Activated naive CD4-positive, alpha-beta T cell treated with anti-CD3 and anti-CD28 coated beads, Interleukin-2, amount 50 U/mL, for 16 hours (primary cell): ENCODE results near the gene TCF19.
"Not testable (repeated sequence)": the region's sequence is repeated elsewhere in the genome, so short reads cannot be mapped to it uniquely, and the experiment has no call there.

ENCODE experiments used
- DNase-seq: peaks from one replicate; pipeline ENCODE4 v3.0.0-alpha.2; 2020

The TCF19 gene

DNA sequence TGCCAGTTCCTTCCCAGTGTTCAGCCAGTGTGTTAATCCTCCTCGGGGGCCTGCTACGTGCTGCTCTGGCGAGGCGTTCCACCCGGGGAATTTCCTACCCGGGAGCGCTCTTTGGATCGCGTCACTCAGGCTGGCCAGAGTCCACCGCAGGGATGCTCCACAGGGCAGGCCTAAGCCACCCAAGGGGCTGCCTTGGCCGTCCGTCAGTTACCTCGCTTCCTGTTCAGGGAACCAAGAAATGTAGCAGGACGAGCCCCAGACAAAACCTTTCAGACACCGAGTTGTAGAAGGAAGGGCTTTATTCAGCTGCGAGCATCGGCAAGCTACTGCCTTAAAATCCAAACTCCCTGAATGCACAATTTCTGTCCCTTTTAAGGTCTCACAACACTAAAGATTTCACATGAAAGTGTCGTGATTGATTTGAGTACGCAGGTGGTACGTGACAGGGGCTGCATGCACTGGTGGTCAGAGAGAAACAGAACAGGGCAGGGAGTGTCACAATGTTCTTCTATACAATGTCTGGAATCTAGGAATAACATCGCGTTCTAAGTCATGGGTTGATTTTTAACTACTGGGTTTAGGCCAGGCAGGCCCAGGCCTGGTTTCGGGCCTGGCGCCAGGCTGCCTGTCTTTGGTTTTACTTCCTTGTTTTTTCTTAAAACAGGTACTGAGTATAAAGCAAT is 27.8 kb downstream of the TCF19 start:
- DNase-seq: no peak

DNA sequence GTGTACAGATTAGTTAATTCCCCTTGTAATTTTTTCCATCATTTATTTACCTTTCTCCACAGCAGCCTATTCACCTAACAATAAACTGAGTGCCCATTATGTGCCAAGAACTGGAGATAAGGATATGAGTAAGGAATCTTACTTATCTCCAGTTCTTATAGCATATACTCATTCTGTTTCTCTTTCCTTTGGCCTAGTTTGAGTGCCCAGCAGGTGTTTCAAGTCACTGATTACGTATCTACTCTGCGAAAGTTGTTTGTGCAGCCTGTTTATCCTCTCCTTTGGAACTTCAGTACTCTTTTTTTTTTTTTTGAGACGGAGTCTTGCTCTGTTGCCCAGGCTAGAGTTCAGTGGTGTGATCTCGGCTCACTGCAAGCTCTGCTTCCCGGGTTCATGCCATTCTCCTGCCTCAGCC is 29.4 kb downstream of the TCF19 start:
- no peak for DNase-seq

DNA sequence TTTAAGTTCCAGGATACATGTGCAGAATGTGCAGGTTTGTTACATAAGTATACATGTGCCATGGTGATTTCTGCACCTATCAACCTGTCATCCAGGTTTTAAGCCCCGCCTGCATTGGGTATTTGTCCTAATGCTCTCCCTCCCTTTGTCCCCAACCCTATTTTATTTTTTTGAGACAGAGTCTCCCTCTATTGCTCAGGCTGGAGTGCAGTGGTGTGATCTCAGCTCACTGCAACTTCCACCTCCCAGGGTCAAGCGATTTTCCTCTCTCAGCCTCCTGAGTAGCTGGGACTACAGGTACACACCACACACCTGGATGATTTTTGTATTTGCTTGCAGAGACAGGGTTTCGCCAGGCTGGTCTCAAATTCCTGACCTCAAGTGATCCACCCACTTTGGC is 30.8 kb downstream of the TCF19 start:
- DNase-seq: not testable (repeated sequence)

DNA sequence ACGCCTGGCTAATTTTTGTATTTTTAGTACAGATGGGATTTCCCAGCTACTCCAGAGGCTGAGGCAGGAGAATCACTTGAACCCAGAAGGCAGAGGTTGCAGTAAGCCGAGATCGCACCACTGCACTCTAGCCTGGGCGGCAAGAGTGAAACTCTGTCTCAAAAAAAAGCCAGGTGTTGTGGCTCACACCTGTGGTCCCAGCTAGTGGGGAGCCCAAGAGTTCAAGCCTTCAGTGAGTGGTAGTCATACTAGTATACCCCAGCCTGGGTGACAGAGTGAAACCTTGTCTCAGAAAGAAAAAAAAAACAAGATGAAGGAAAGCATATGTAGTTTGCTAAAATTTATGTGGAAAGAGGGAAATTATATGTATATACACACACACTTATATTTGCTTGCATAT is 32.1 kb downstream of the TCF19 start:
- DNase-seq: no peak

DNA sequence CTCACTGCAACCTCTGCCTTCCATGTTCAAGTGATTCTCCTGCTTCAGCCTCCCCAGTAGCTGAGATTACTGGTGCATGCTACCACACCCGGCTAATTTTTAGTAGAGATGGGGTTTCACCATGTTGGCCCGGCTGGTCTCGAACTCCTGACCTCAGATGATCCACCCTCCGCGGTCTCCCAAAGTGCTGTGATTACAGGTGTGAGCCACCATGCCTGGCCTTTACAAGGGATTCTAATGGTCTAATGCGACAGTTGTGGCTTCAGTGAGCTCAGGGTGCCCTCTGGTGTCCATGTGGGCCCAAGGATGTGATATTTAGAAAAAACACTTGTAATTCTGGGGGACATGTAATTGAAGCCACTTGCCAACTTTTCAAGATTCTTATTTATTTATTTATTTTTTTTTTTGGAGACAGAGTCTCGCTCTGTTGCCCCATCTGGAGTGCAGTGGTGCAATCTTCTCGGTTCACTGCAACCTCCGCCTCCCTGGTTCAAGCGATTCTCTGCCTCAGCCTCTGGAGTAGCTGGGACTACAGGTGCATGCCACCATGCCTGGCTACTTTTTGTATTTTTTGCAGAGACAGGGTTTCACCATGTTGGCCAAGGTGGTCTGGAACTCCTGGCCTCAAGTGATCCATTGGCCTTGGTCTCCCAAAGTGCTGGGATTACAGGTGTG is 34.2 kb downstream of the TCF19 start:
- peak; percentile 61 for DNase-seq

DNA sequence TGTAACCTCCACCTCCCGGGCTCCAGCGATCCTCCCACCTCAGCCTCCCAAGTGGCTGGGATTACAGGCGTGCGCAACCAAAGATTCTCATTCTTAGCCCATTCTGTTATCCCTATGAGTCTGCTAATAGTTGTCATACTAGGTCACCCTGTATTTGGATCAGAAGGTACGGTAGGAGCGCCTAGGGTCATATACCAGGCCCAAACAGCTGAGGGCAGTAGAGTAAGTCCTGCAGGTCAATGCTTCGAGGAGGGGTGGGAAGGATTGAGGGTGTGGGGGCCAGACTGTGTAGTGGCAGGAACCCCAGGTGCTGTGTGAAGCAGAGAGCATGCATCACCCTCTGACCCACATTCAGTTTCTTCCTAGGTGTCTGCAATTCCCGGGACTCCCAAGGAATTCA is 34.8 kb downstream of the TCF19 start:
- no peak for DNase-seq

DNA sequence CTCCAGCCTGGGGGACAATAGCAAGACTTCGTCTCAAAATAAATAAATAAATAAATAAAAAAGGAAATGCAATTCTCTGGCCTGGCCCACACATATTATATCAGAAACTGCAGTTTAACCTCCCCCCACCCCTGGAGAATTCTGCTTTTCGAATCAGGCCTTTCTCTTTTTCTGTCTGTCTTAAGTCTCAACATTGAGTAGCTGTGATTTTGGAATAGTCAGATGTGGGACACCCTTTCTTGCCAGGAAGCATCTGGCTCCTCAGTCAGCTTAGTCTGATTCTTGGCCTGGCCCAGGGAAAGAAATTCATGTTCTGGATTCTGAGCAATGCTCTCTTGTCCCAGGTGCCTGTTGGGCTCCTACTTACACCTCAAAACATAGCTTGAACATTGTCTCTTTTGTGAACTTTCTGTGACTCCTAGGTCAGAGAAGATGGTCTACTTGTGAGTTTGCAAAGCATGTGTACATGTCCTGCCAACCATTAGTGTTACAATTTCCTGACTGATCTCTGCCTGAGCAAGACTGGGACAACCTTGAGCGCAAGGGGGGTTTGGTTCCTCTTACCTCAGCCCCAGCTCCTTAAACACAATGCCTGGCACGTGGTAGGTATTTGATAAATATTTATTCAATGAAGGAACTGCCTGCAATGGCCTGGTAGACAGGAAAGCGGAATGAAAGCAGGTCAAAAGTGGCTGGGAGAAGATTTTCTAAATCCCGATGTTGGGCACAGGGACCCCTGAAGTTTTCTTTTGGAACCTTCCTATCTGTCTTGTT is 35.9 kb downstream of the TCF19 start:
- DNase-seq: no peak

DNA sequence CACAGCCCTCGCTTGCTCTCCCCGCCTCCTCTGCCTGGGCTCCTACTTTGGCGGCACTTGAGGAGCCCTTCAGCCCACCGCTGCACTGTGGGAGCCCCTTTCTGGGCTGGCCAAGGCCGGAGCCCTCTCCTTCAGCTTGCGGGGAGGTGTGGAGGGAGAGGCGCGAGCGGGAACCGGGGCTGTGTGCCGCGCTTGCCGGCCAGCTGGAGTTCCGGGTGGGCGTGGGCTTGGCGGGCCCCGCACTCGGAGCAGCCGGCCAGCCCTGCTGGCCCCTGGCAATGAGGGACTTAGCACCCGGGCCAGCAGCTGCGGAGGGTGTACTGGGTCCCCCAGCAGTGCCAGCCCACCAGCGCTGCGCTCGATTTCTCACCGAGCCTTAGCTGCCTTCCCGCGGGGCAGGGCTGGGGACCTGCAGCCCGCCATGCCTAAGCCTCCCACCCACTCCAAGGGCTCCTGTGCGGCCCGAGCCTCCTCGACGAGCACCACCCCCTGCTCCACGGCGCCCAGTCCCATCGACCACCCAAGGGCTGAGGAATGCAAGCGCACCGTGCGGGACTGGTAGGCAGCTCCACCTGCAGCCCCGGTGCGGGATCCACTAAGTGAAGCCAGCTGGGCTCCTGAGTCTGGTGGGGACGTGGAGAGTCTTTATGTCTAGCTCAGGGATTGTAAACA is 37.1 kb downstream of the TCF19 start:
- DNase-seq: not testable (repeated sequence)

DNA sequence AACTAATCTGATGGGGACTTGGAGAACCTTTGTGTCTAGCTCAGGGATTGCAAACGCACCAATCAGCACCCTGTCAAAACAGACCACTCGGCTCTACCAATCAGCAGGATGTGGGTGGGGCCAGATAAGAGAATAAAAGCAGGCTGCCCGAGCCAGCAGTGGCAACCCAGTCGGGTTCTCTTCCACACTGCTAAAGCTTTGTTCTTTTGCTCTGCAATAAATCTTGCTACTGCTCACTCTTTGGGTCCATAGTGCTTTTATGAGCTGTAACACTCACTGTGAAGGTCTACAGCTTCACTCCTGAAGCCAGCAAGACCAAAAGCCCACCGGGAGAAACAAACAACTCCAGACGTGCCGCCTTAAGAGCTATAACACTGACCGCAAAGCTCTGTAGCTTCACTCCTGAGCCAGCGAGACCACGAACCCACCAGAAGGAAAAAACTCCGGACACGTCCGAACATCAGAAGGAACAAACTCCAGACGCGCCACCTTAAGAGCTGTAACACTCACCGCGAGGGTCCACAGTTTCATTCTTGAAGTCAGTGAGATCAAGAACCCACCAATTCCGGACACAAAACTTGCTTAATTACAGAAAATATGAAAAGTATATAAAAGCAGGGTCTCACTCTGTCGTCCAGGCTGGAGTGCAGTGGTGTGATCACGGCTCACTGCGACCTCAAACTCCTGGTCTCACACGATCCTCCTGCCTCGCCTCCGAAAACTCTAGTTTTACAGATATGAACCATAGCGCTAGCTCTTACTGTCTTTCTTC is 38.0 kb downstream of the TCF19 start:
- DNase-seq: not testable (repeated sequence)

DNA sequence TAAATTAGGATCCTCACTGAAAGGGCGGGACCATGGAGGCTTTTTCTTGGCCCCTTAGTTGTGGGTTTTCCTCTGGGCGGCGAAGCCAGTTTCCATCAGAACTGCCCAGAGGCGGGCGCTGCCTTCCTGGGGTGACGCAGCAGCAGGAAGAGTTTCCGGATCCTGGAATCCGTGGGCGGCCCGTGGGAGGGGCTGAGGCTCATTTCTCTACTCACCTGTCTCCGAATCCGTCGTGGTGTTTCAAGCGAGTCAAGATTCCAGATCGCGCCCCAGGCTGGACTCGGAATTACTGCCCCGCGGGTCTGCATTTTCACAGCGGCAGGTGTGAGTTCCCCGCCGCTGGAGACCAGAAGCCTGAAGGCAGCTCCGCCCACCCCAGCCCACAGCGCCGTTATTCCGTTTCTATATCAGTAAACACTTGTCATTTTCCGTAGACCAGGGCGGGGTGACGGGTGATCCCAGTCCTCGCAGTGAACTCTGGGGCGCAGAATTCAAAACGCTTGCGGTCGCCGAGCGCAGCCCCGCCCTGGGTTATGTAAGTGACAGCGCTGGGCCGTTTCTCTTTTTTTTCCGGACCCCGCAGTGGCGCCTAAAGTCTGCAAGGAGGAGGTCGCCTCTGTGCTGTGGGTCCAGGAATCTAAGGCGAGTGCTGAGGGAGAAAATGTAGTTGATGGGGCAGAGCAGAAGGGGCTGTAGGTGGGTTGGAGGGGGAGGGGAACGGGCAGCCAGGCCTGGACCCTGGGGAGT is 39.3 kb downstream of the TCF19 start:
- peak; percentile 93 for DNase-seq

DNA sequence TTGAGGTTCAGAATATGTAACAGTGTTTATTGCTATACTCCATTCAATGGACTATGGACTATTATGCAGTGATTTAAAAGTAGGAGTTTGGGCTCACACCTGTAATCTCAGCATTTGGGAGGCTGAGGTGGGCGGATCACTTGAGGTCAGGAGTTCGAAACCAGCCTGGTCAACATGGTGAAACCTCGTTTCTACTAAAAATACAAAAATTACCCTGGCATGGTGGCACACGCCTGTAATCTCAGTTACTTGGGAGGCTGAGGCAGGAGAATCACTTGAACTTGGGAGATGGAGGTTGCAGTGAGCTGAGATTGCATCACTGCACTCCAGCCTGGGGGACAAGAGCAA is 40.7 kb downstream of the TCF19 start:
- not testable (repeated sequence) for DNase-seq

DNA sequence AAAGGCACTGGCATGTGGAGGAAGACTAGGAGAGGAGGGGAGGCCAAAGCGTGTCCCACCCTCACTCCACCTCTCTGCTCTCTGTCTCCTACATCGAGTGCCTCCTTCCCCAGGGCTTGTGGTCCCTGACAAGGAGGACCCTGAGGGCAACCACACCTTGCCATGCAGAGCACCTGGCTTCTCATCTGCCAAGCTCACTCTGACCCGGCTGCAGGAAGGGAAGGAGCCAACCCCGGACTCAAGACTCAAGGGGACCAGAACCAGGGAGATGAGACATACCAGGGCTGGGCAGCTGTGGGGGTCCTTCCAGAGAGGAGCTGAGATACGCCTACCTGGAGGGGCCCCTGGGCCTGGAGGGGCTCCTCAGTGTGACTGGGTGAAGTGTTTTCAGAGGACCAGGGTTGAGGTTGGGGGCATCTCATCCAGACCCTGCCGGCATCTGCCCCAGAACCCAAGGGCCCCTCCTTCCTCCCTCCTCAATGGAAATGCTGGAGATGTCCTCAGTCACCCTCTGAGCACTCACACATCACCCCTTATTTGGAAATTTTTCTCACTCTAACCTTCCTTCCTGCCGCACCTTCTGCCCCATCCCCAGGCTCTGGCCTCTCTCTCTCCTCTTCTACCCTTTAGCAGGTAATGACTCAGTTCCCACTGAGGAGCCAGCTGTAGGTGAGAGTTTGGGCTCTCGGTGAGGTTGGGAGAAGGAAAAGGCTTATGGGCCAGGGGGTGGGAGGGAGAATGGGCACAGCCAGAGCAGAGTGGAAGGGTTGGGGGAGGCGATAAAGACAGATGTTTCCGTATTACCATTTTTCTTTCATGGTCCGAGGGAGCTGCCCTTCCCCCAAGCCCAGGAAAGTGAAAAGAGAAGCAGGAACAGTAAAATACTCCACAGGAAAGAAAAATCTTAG is 44.1 kb downstream of the TCF19 start:
- DNase-seq: no peak

DNA sequence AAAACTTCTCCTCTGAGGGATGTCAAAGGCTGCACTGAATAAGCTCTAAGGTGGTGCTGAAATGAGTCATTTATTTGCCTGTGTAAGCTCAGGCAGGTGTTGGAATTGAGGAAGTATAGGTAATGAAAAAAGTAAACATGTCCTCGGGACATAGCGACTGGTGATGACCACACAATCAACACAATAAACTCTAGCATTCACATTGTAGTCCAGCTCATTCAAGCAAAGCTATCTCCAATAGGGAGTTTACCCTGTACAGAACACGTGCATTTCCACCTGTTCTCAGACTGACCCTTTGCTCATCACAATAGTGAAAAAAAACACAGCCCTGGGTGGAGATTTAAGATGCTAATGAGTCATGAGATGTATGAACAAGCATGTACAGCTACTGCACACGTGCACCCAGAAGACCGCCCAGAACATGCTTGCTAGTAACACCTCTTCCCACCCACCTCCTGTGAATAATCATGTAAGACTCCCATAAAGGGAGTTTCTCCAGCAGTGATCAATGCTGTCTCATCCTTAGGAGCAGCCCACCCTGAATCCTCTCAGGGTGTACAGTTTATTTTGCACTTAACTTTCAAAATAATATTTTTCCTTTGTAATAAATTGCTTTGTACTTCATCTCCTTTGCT is 45.1 kb downstream of the TCF19 start:
- DNase-seq: peak; percentile 74

DNA sequence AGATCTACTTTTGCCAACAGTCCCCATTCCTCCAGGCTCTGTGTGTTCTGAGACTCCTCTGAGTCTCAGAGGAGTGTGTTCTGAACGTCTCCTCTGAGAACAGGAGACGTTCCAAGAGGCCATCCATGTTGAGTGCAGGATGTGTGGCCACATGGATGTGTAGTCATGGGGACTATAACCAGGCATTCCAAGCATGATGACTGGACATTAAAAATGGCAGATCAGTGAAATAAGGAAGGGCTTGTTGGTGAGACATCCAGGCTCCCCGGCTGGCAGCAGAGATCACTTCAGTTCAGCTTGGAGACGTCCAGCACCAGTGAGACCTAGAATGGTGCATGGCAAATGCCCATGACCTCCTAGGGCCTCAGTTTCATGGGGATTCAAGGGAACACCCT is 46.4 kb downstream of the TCF19 start:
- DNase-seq: no peak

DNA sequence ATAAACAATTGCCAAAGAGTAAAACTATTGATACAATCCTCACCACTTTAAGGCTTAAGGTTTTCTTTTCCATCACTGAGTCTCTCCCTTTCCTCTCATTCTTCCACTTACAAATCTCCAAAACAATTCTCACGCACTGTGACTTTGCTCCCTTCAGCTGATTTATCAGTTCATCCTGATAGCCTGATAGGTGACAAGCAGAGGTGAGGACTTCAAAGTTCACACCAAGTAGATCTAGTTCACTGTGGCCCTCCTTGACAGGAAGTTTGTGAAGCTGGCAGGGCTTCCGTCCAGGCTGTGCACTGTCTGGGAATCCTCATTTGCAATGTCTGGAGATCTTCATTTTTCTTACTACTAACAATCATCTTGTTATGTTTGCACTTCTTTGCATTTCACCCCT is 47.2 kb downstream of the TCF19 start:
- no peak for DNase-seq

DNA sequence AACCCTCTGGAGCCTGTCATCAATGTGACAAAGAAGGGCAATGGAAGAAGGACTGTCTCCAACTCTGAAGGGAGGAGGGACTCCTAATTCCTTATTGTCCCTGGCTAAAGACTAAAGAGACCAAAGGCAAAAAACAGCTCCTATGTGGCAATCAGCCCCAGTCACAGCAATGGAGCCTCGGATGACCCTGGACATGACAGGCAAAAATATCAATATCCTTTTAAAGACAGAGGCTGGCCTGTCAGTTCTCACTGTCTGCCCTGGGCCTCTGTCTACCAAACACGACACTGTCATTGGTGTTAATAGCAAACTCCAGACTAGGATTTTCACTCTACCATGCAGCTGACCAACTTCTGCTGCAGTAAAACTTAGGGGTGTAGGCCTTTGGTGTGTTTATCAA is 50.1 kb downstream of the TCF19 start:
- DNase-seq: no peak

DNA sequence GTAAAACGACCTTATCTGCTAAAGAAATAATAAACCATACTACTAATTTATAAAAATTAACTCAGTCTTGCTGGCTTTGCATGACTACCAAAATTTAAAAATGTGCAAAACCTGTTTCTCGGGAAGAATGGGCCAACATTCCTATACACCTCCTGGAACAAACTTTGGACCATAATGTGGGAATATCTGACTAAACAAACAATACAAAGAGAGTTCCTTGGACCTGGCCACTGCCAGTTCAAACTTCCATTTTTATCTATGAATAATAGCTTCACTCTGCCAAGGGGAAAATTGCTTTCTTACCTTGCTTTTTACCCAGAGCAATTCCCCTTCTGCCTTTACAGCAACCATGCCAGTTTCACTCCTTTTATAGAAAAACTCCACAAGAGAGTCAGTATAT is 50.7 kb downstream of the TCF19 start:
- no peak for DNase-seq

DNA sequence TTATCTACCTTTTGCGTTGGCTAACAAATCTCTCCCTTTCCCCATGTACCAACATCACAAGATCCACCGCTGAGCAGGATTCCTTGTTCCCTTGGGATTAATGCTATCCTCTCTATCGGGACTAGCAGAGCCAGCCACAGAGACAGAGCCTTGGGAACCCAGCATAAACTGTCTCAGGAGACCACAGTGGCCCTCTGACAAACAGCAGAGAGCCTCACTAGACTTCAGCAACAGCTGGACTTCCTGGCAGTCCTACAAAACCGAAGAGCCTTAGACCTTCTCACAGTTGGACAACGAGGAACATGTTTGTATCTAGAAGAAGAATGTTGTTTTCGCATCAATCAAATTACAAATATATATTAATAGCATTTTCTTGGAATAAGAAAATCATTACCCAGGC is 51.7 kb downstream of the TCF19 start:
- DNase-seq: no peak

DNA sequence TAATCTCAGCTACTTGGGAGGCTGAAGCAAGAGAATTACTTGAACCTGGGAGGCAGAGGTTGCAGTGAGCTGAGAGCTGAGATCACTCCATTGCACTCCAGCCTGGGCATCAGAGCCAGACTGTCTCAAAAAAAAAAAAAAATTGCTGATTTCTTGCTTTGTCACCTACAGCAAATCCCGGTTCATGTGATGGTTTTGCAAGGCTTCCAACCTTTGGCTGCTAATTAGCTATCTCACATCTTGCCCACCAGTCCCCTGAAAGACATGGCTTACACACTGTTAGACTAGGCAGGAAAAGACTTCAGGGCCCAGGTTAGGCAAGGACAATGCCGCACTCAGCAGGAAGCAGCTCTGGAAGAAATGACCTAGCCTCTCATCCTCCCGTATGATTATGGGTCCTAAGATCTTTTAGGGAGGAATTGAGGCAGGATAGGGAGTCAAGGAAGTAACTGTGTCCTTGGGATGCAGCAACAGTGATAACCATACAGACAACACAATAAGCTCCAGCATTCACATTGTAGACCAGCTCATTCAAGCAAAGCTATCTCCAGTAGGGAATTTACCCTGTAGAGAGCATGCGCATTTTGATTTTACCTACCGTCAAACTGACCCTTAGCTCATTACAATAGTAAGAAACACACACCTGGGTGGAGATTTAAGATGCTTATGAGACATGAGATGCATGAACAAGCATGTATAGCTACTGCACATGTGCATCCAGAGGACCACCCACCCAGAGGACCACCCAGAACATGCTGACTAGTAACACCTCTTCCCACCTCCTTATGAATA is 52.5 kb downstream of the TCF19 start:
- DNase-seq: no peak
